GM21528 (cell line): ENCODE data around the gene SLC38A6.
"Not testable (repeated sequence)": the region's sequence is repeated elsewhere in the genome, so short reads cannot be mapped to it uniquely, and the experiment has no call there.

ENCODE experiments used
- ATAC-seq: cut with Tn5 transposase; IDR thresholded peaks from one replicate; pipeline ENCODE4 v1.9.1; 2021; ENCODE audit warnings: mild to moderate bottlenecking, moderate library complexity; ENCODE audit not compliant: unreplicated experiment, low FRiP score

Gene SLC38A6

DNA sequence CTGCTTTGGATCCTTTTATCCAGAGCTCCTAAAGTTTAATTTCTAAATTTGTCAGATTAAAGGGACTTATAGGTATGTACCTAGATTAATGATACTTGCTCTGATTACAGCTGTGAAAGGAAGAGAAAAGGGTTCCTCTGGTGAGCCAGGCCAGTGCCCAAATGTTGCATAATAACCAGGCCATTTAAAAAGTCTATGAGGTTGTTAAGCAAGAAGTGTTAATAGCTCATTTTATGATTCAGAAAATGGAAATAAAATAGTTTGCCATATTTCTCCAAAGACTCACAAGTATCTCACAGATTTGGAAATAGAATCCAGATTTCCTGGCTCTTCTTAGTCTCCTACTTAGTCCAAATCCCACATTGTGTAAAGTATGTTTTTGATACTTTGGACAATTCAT, 67.6 kb downstream of the SLC38A6 start:
- no peak for ATAC-seq

DNA sequence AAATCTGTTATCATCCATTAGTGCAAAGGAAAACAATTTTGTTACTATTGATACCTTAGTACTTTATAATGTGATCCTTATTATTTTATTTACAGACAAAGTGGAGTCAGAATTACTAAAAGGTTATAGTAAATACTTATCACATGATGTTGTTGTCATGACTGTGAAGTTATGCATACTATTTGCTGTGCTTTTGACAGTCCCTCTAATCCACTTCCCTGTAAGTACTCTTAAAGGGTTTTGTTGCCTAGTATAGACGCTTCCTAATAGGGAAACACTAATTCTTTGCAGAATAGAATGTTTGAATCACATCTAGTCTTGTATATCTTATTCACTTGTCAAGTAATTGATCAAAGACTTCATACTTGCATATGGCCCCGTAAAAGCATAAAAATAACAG, 69.4 kb downstream of the SLC38A6 start:
- no peak for ATAC-seq

DNA sequence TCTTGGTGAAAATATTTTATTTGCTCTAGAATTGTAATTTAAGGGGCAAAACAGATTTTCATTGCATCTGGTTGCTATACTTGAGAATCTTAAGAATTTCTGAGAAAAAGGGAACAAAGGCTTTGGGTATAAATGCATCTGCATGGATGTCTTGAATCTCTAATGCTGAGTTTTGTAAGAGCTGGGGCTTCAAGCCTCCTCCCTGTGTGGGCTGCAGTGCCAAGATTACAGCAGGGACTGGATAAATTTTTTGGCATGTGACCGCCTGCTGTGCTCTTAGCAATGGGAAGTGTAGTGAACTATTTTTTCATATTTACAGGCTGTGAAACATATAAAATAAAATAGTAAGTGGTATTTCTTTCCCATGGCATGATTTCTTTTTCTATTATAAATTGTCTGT, 70.0 kb downstream of the SLC38A6 start:
- no peak for ATAC-seq

DNA sequence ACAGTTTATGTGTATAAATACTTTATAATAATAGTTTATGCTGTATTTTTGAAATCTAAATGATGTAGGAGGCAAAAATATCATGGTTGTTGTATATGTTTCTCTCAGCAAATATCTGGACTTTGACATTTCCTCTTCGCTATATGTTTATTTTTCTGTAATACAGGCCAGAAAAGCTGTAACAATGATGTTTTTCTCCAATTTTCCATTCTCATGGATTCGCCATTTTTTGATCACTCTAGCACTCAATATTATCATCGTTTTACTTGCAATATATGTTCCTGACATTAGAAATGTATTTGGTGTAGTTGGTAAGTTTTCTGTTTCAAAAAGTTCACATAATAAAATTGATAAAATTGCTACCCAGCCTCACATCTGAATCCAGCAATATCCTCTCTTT, 70.6 kb downstream of the SLC38A6 start:
- ATAC-seq = no peak

DNA sequence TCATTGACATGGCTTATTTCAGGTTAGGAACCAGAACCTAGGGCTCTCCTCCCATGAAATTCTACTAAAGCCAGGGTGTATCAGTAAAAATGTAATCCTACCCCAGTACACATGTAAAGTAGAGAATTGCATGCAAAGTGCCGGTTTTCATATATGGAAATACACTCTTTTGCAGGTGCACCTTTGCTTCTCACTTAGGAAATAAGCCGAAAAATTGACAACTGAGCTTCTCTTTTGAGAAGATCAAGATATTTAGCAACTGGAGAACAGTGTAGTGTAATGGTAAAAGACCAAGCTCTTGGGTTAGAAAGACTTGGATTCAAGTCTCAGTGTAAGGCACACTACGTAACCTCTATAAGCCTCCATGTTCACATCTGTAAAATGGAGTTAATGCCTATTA, 82.4 kb downstream of the SLC38A6 start:
- no peak for ATAC-seq

DNA sequence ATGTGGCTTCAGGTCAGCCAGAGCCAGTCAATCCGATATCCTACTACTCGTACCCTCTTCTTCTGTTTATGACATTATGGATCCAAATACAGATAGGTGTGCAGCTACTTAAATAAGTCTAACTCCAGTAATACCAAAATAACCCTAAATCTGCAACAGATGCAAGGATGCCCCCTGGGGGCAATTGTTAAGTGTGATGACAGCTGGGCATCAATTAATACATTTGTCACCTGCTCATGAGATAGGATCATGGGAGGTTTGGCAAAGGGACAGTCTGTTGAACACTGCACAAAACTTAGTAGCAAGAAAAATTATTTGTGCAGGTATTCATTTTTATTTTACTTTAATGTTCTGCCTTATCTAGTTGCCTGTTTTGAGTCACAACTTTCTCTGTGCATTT, 83.2 kb downstream of the SLC38A6 start:
- no peak for ATAC-seq

DNA sequence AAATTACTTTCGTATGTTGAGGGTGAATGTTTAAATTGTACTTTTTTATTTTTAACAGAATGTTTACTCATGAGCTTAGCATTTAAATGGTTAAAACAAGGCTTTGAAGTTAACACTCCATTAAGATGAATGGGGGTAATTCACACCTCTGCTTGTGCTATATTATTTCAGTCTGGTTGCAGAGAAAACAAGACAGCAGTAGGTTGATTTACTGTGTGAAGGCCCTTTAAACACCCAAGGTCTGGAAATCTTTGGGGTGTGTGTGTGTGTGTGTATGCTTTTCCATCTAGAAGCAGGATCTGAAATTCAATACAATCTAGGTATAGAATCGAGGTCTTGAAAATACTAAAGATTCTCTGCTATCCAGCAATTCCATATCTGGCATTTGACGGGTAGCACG, 83.8 kb downstream of the SLC38A6 start:
- ATAC-seq = no peak

DNA sequence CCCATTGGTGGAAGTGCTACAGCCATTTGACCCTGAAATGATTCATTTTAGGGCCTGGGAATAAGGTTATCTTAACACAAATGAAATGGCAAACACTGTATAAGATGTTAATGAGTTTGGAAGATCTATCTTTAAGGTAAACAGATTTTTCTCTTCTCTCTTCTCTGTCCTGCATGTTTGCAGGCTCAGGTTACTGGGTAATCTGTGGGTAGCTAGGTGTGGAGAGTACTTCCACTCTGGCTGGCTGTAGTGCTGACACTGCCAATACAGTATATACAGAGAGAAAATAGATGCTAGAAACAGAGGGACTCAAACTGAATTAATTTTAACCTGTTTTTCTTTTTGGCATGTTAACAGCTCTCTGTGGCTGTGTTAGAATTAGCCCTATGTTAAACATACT, 84.6 kb downstream of the SLC38A6 start:
- no peak for ATAC-seq

DNA sequence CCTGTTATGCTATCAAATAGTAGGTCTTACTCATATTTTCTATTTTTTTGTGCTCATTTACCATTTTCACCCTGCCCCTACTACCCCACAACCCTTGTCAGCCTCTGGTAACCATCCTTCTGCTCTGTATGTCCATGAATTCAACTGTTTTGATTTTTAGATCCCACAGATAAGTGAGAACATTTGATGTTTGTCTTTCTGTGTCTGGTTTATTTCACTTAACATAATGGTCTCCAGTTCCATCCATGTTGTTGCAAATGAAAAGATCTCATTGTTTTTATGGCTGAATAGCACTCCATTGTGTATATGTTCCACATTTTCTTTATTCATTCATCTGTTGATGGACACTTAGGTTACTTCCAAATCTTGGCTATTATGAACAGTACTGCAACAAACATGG, 91.4 kb downstream of the SLC38A6 start:
- not testable (repeated sequence) for ATAC-seq

DNA sequence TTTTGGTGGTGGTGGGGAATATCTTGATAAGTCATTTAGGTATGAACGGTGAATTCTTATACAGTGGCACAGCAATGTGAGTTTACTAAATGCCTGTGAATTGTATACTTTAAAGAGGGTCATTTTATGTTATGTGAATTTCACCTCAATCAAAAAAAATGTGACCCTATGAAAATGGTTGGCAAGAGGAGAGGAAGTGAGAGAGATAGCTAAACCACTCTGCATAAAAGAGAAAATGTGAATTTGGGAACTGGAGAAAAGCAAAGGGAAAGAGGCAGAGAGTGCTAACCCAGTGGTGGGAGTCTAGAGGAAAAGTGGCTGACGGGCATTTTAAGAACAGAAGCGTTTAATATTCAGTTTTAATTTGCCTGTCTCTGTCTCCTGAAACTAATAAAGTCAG, 93.8 kb downstream of the SLC38A6 start:
- no peak for ATAC-seq

DNA sequence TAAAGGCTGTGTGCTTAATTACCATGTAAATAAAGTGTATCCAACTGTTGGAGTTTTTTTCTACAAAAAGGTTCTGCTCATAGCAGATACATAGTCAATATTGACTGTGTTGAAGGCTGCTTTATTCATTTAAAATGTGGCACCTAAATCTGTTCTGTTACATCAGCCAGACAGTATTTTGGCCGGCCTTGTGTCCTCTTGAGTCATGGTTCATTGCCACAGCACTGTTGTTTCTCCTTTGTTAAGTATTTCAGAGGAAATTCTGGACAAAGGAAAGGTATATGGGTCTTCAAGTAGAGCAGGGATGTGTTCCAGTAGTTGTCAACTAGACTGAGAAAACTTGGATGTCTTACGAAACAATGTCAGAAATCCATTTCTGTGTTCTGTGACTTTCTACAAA, 95.5 kb downstream of the SLC38A6 start:
- no peak for ATAC-seq

DNA sequence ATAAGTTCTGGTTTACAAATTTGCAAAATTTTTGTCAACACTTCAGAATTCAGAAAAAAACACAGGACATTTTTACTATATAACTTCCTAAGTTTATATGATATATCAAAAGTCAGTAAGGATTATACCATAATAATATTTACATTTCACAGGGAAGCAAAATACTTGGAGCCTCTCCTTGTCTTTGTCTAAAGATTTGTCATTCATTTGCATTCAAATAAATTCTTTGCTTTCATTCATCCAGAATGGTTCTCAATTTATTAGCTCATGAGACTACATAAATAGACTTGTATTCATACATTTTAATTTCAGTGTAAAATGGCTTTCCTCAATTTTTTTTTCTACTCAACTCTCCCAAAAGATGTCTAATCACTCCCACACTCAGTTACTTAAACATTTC, 96.4 kb downstream of the SLC38A6 start:
- no peak for ATAC-seq

DNA sequence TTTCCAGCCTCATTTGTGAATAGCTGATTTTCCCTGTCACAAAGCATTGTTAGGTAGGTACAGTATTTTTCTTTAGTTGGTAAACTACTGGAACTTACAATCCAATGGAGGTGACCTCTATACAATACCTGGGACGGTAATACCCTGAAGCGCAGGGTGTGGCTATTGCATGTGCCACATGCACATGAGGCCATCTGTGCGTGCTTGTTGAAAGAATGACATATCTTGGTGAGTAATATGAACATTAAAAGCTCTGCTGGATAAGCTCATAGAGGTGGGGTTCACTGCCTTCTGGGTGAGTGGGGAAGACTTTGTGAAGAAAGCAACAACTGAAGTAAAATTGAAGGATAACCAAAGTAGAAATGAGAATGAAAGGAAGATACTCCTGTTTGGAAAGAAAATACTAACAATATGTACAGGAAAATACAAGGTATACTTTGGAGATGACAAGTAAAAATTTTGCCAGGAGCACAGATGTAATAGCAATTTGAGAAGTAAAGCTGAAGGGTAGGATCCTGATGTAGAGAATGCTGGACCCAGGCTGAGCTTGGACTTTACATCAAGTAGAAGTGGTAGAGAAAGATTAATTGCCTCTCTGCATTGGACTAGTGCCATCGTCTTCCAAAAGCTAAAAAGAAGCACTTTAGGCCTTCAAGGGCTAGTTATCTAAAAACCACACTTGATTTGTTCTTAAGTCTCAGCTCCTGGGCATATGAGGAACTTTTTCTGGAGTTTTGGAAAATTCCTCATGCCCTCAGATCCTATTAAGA, 97.1 kb downstream of the SLC38A6 start:
- ATAC-seq = no peak

DNA sequence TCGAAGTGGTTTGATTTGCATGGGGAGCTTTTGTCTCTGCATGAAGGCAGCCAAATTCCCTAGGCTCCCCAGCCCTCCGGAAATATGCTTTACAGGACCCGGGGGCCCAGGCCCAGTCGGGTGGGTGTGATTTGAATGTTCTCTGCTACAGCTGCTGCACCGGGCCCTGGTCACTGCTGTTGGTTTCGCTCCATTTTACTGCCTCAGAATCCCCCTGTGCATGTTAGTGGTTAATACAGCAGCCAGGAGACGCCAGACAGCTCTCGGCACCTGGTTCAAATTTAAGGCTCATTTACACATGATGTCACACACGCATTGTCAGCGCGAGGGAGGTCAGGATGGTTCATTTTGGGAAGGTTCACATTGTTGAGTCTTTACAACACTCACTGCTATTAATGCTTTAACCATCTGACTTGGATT, 99.6 kb downstream of the SLC38A6 start:
- ATAC-seq = peak; percentile 96

DNA sequence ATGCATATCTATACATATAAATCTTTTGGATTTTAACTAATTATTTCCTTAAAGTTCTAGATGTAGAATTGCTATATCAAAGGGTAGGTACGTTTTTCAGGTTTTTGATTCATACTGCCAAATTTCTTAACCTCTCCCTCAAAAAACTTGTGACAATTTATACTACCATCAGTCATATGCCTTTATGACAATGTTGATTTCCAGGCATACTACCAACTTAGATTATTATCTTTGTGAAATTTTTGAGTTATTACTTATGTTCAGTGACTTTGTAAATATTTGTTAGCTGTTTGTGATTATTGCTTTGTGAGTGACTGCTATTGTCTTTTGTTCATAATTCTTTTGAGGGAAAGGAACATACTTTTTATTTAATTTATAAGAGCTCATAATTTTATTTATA, 107.0 kb downstream of the SLC38A6 start:
- ATAC-seq = no peak

DNA sequence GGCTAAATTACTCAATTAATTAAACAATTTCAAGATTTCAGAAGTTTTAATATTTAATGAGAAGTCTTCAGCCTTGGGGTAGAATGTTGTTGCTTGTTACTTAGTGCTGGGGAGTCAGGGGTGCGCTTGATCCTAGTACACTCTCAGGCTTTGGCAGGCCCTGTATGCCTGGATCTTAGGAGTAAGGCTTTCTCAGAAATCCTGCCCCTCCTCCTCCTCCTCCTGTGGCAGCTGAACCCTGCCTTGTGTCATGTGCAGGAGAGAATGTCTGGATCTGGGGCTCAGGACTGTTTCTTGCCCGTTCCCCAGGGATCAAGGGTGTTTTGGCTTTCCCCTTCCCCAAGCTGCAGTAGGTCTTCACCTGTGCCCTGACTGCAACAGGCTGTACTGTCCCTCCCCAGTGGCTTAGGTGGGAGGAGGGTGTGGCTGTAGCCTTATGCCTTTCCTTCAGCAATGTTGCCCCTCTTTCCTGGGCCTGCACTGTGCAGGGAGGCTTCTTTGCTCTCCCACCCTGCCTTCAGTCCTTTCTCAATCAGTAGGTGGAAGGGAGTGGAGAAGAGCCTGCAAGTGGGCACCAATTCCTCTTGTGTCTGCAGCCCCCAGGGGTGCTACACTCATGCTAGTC, 108.2 kb downstream of the SLC38A6 start:
- ATAC-seq = no peak

DNA sequence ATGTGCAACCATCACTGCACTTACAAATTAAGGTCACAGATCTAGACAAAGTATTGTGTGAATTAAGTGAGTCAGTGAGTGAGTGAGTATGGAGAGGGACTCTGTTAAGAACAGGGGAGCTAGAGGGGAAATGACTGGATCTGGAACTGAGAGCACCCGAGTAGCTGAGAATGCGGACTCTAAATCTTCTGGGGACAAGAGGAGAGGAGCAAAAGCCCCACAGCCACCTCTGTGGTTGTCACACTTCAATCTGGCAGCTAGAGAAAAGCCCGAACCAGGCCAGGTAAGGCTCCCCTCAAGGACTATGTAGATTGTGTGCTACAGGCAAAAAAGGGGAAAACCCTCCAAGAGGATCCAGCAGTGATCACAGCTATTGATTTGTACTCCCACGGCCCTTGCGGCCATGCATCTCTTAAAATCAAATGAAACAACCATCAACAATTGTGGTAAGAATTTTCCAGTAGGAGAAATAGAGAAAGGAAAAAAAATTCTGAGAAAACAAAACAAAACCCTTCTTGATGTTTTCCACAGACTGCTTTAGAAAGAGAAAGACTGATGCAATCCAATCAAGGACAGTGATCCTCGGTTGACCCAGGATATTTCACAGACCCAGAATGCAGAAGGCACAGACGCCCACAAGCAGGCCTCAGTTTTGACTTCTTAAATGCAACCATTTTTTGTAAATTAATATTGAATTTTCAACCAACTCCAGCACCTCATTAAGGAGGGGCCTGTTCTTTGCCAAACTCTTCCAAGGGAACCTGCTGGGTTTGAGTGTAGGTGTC, 109.6 kb downstream of the SLC38A6 start:
- no peak for ATAC-seq

DNA sequence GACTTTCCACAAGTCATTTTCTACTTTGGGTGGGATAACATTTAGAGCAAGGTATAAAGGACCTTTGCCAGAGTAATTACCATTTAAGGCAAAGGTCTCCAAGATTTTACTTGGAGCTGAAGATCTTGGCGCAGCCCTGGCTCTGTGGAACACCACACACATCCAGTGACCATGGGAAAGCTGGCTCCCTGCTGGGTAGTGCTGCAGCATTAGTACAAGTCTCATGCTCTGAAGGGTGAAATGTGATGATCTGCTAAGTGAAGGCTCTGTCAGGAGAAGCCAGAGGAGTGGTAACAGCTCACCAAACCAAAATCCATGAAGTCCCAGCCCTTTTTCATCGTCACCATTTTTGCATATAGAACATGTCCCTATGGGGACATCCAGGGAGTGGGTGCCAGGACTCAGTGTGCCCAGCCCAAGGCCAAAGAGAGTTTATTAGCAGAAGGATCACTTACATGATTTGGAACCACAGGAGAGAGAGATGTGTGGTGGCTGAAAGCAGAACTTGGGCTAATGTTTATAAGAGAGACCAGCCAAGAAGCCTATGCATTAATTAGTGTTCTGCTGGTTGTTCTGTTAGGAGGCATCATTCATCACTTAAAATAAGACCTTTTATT, 110.7 kb downstream of the SLC38A6 start:
- no peak for ATAC-seq

DNA sequence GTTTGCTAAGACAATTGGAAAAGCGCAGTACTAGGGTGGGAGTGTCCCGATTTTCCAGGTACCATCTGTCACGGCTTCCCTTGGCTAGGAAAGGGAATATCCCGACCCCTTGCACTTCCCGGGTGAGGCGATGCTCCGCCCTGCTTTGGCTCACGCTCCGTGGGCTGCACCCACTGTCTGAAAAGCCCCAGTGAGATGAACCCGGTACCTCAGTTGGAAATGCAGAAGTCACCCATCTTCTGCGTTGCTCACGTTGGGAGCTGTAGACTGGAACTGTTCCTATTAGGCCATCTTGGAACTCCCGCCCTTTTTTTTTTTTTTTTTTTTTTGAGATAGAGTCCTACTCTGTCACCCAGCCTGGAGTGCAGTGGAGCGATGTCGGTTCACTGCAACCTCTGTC, 117.1 kb downstream of the SLC38A6 start:
- ATAC-seq = not testable (repeated sequence)

DNA sequence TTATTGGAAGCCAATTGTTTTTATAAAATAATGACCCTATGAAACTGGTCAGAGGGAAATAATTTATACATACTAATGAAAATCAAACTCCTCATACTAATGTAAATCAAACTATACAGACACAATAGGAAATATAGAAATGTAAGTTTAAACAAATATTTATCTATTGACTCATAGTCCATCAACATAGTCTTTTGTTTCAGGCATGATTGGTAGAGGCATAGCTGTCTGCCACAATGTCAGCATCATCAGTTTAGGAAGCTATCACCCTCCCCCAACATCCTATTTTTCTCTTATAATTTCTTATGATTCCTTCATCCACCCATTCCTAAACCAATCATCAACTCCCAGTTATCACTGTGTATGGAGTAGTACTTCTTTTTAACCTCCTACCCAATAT, 117.7 kb downstream of the SLC38A6 start:
- no peak for ATAC-seq

DNA sequence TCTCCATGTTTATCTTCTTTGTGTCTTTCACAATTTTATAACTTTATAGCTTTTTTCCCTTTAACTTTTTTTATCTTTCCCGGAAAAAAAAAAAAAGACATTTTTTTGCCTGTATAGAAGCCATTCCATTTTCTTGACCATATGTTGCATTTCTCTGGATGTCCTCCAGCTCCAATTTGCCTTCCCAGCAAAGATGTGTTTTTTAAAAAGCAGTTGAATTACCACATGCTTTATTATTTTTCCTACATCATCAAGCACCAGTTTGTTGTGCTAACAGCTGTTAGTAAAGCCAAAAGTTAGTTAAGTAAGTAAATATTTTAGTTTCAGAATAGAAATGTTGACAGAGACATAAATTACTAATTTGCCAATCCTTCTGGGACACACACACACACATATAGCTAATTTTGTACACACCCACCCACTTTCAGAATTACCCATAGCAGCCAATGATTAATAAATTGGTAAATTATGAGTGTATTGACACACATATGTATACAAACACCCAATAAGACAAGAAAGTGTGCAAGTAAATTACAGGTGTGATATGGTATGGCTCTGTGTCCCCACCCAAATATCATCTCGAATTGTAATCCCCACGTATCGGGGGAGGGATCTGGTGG, 118.3 kb downstream of the SLC38A6 start:
- no peak for ATAC-seq
